HG03378 (cell line): ENCODE results near the gene P2RX6.
"Not testable (repeated sequence)": the region's sequence is repeated elsewhere in the genome, so short reads cannot be mapped to it uniquely, and the experiment has no call there.

ENCODE experiments used
- ATAC-seq: cut with Tn5 transposase; IDR thresholded peaks from one replicate; pipeline ENCODE4 v1.9.1; 2021; ENCODE audit warnings: mild to moderate bottlenecking, moderate library complexity; ENCODE audit not compliant: unreplicated experiment

Gene P2RX6

DNA sequence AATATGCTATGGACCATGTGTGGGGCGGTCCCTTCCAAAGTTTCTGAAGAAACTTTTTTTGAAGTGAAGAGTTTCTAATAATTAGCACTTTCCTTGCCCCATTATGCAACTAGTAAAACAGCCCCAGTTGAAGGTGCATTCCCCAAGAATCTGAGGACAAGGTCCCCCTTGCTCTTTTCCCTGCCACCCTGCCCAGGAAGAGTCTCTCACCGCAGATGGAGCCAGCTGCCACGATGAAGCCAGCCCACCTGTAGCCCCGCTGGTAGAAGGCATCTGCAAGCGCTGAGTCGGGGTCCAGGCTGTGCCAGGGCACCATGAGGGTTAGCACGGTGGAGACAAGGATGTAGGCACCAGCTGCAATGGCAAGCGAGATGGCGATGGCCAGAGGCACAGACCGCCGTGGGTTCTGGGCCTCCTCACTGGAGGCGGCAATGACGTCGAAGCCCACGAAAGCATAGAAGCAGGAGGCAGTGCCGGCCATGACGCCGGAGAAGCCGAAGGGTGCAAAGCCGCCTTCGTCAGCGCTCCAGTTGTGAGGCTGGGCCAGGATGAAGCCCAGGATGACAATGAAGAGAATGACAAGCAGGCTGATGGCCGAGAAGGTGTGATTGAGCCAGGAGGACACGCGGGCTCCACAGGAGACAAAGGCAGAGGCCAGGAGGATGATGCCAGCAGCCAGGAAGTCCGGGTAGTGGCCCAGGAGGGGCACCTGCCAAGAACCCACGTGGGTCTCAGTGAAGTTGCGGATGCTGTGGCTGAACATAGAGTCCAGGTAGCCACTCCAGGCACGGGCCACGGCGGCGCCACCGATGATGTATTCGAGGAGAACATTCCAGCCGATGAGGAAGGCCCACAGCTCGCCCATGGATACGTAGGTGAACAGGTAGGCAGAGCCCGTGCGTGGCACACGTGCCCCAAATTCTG lies 15.9 kb downstream of the P2RX6 start:
- ATAC-seq, result no peak

GRCh38 chr22:21031545-21032036 lies 16.6 kb downstream of the P2RX6 start:
- ATAC-seq, result no peak

GRCh38 chr22:21032037-21032867 lies 17.3 kb downstream of the P2RX6 start, which contains the start of gene SLC7A4:
SLC7A4 (minus strand) TSS chr22:21032561; CDS start chr22:21031812, 749 bp downstream.
- ATAC-seq, result no peak

DNA sequence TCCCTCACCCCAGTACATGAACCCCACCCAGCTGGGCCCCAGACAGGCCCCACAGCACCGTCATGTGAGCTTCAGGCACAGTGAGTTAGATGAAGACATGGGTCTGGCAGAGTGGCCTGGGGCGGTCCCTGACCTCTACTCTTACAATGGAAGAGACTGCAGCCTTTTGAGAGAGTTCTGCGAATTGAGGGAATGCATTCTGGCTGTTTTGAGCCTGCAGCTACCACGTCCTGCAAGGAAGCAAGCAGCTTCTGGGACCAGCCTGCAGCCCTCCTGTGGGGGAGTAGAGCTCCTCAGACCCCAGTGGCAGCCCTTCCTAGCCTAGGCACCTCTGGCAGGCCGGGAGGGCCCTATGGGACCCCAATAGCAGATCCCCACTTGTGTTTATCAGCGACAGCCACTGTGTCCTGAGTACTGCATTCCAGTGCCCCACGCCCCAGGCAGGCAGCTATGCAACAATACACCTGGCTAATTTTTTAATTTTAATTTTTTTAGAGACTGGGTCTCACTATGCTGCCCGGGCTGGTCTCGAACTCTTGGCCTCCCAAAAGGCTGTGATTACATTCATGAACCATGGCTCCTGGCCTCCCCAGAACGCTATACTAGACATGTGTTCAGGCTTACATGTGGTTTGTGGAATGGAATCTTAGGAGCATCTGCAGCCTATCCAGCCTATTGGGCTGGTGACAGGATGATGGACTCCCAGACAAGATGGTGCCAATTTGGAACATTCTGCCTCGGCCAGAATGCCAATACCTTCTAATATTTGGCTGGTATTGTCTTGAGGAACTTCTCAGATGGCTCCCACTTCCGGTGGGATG lies 18.1 kb downstream of the P2RX6 start:
- ATAC-seq, result no peak

DNA sequence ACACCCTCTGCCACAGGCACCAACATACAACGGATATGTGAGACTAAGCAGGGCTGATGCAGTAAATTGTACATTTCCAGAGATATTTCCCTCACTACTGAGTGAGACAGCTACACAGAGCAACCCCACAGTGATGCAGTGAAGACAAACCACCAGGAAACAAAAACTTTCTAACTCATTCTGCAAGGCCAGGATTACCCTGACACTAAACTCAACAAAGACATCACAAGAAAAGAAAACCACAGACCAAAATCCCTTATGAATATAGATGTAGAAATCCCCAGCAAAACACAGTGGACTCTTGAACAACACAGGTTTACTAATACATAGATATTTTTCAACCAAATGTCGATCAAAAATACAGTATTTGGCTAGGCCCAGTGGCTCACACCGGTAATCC lies 18.9 kb downstream of the P2RX6 start:
- ATAC-seq, result no peak

GRCh38 chr22:21034989-21035388 lies 20.0 kb downstream of the P2RX6 start:
- ATAC-seq, result no peak

DNA sequence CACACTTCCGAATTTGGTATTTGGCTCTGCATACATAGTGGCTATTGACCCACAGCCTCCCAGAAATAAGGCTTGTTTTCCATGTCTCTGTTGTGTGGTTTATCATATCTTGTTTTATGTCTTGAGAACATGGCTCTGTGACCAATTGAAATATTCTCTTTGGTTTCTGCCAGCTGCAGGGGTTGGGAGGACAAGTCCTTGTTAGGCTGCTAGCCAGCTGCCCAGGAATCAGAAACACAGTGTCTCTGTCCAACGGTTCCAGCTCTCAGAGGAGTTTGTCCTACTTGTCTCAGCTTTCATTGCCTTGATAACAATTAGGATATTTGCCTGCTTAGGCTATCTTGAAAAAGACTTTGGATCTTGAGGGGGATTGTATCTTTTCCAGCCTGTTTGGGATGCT lies 23.4 kb downstream of the P2RX6 start:
- no peak for ATAC-seq

- ATAC-seq, result not testable (repeated sequence)
Measured at GRCh38 chr22:21039158-21039557, 24.2 kb downstream of the P2RX6 start.

DNA sequence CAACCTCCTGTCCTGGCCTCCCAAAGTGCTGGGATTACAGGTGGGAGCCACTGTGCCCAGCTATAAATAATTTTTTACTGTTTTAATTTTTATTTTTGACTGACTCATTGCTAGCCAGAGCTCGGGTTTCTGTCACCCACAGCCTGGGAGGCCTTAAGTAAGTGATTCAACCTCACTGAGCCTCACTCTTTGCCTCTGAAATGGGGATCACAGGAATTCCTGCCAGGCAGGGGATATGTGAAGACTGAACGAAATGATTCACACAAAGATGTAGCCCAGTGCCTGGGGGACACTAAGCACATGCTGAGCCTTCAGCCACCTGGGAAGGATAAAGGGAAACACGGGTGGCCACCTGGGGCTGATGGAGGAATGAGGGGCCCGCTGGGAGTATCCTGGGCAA lies 27.0 kb downstream of the P2RX6 start:
- ATAC-seq, result no peak

GRCh38 chr22:21042978-21043859 lies 28.3 kb downstream of the P2RX6 start:
- ATAC-seq, result no peak

GRCh38 chr22:21043860-21044535 lies 29.0 kb downstream of the P2RX6 start:
- ATAC-seq, result no peak

GRCh38 chr22:21044931-21045584 lies 30.1 kb downstream of the P2RX6 start:
- ATAC-seq, result no peak

DNA sequence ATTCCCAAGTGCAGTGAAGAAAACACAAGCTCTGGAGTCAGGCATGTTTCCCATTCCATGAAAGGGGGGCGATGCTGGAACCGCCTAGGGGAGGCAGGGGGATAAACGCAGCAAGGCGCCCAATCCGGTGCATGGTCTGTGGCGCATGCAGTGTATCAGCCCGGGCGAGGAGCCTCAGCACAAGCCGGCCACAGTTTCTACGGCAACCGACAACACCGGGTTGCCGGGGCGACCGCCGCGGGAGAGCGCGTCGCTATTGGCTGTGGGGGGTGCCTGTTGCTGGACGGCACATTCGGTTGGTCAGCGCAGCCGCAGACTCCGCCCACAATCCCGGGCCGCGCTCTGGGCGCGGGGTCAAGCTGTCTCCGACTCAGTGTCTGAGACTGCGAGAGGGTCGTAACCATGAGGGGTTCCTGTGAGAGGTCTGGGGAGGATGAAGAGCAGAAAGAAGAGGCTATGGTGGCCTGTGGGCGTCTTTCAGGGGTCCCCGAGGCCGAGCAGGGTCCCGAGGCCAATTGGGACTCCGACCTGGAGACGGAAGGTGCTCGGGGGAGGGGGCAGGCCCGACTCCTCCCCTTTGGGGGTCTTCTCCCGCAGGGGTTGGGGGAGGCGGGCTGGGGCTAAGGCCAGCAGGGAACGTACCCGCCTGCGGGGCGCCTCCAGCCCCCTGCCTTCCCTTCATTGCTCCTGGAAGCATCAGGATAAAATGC lies 30.8 kb downstream of the P2RX6 start, which contains the start of gene LRRC74B:
LRRC74B (plus strand) TSS at position 362 of the 710 bp plus-strand sequence; CDS start at position 403, 41 bp downstream.
- no peak for ATAC-seq

DNA sequence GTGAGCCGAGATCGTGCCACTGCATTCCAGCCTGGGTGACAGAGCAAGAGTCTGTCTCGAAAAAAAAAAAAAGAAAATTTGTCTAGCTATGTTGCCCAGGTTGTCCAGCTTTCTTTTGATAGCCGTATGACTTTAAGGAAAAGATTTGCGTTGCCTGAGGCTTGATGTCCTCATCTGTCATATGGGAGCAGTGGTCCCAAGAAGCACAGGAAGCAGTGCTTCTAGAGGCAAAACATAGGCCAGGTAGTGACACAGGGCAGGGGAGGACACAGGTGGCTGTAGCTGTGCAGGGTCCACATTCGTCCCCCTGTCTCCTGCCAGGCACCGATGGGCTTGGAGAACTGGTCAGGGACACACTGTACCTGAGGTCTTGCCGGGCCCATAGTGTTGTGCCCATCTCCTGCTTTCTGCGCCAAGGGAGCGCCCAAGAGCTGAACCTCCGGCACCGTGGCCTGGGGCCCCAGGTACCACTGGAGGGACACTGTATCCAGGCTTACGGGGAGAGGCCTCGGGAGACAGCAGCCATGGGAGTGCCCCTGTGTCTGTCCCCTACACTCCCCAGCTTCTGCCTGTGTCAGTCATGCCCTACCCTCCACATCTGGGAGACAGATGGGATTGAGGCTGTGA lies 32.2 kb downstream of the P2RX6 start:
- ATAC-seq, result no peak

- no peak for ATAC-seq
Measured at GRCh38 chr22:21047730-21048129, 32.8 kb downstream of the P2RX6 start.

DNA sequence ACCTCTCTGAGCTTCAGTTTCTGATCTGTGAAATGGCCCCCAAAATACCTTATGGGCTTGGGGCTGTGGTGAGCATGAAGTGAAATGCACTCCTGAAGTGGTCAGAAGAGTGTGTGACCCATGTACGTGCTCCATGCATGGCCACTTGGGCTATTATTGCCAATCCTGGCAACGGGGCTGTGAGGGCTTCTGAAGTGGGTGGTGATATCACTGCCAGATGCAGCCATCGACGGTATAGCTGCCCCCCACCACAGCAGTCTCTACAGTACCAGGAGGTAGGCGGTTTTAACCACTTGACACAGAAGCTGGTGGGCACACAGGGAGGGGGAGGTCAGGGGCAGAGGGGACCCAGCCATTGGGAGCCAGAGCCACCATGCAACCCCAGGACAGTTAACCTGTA lies 33.5 kb downstream of the P2RX6 start:
- ATAC-seq, result not testable (repeated sequence)

DNA sequence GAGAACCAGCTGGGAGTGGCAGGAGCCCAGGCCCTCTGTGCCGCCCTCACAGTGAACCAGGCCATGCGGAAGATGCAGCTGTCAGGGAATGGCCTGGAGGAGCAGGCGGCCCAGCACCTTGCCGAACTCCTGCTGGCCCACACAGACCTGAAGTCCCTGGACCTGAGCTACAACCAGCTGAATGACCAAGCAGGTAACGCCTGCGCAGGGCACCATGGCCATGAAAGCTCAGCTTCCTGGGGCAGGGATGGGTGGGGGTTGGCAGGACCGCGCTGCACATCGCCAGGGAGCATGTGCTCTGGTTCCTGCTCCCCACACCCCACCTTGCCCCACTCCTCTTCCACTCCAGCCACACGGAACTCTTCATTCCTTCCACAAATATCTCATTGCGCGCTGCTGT lies 34.0 kb downstream of the P2RX6 start:
- ATAC-seq, result not testable (repeated sequence)
